Transverse colon (tissue), 4 donors: ENCODE results near the gene PCP4L1. TPM values are rescaled to one million over a fixed set of nuclear protein-coding genes. Genes with fewer than 3 reads are reported as not detected.
"Not testable (repeated sequence)": the region's sequence is repeated elsewhere in the genome, so short reads cannot be mapped to it uniquely, and the experiment has no call there.

Experiments
- DNase-seq: peaks from one replicate; pipeline ENCODE4 v3.0.0-alpha.2; 2019
- H3K27ac ChIP-seq, 4 donors: fragments of 200-600 bp; sonication (generic); 2 replicates each; pipeline ENCODE4 v1.5.1; 2016 to 2018; ENCODE audit warnings: inconsistent platforms in 4 of 4
- H3K27me3 ChIP-seq: fragments of 200-600 bp; sonication (generic); 2 replicates; pipeline ENCODE4 v1.5.1; 2017; ENCODE audit warnings: inconsistent platforms
- H3K36me3 ChIP-seq, 4 donors: fragments of 200-600 bp; sonication (generic); 2 replicates each; pipeline ENCODE4 v1.5.1; 2017 to 2019; ENCODE audit warnings: inconsistent platforms in 4 of 4
- H3K4me1 ChIP-seq, 4 donors: fragments of 200-600 bp; sonication (generic); 2 replicates each; pipeline ENCODE4 v1.5.1; 2017 to 2020; ENCODE audit warnings: inconsistent platforms in 4 of 4
- H3K4me3 ChIP-seq, 4 donors: fragments of 200-600 bp; sonication (generic); 1 replicate in 1 of 4; 2 replicates in 3 of 4; pipeline versions ENCODE4 v1.5.1 to v1.6.1; 2017 to 2019; ENCODE audit warnings: inconsistent platforms in 4 of 4
- H3K9me3 ChIP-seq, 2 donors: fragments of 200-600 bp; sonication (generic); 2 replicates each; pipeline ENCODE4 v1.5.1; 2017 to 2019; ENCODE audit warnings: inconsistent platforms in 2 of 2
- CTCF ChIP-seq, 5 experiments: fragments of 200-600 bp in 3 of 5; fragments of 450-650 bp in 2 of 5; sonication (generic) in 3 of 5; IDR thresholded peaks; 1 replicate in 2 of 5; 2 replicates in 3 of 5; pipeline ENCODE4 v1.5.1; 2016 to 2017; ENCODE audit warnings: antibody characterized with exemption in 5 of 5, inconsistent platforms in 3 of 5, mild to moderate bottlenecking in 2 of 5, moderate library complexity in 1 of 5
- EP300 ChIP-seq: sonication (generic); formaldehyde crosslinking; IDR thresholded peaks from one replicate; pipeline ENCODE4 v1.6.1; 2017; ENCODE audit warnings: antibody characterized with exemption, low read depth
- POLR2A ChIP-seq: fragments of 450-650 bp; IDR thresholded peaks from one replicate; pipeline ENCODE4 v1.6.1; 2016; ENCODE audit warnings: antibody characterized with exemption, mild to moderate bottlenecking, moderate library complexity
- POLR2AphosphoS5 ChIP-seq, 3 donors: sonication (generic); formaldehyde crosslinking; IDR thresholded peaks; one replicate each; pipeline ENCODE4 v1.6.1; 2016; ENCODE audit warnings: antibody characterized with exemption in 3 of 3
- WGBS, 2 donors: methylation state at CpG; one replicate each; pipeline ENCODE4 v1.1.5; 2018; ENCODE audit warnings: low coverage in 1 of 2; 5-methylcytosine and 5-hydroxymethylcytosine counted together
- in situ Hi-C, 4 donors: fragments of 200-750 bp; cut with MboI; loops; one replicate each; pipeline versions ENCODE4 v1.15.0 to v1.15.1; 2017; ENCODE audit warnings: low sequenced_read_pairs in 3 of 4, low pct_ligation_motif_present in 1 of 4, low pct_unique_long_range_greater_than_20kb in 1 of 4
- intact Hi-C: fragments of 100-400 bp; cut with DNase I; formaldehyde crosslinking; loops from one replicate; pipeline ENCODE4 v1.15.1; 2023; ENCODE audit warnings: low total_unique reads
- total RNA-seq, 4 donors: library from RNA; depleted of rRNA; stranded (reverse); fragments of >200 nt; gene quantifications; one replicate each; pipeline ENCODE4 v1.1.0, GENCODE V29; 2016

PCP4L1 gene
- total RNA-seq, 4 donors from 2014 or later = 1.8 to 2.1 TPM; not detected in 2

GRCh38 chr1:161257109-161257508, 1.4 kb upstream of the PCP4L1 start:
- intact Hi-C loops, H3K4me3 ChIP-seq, H3K36me3 ChIP-seq, DNase-seq, in situ Hi-C loops, H3K27ac ChIP-seq: not testable (repeated sequence)
- peaks cover 0 to 18% (median 8%) of the 10 kb centered on the region in 4 donors for H3K4me1 ChIP-seq
- H3K9me3 ChIP-seq = peaks cover 3 to 10% of the 10 kb centered on the region in 2 donors
- H3K27me3 ChIP-seq = peaks cover 48% of the 10 kb centered on the region
- 95% methylated on average over 5 of the region's 5 CpGs; no CpG with 5 or more reads in 1 of the 2 donors for WGBS, 2 donors

DNA sequence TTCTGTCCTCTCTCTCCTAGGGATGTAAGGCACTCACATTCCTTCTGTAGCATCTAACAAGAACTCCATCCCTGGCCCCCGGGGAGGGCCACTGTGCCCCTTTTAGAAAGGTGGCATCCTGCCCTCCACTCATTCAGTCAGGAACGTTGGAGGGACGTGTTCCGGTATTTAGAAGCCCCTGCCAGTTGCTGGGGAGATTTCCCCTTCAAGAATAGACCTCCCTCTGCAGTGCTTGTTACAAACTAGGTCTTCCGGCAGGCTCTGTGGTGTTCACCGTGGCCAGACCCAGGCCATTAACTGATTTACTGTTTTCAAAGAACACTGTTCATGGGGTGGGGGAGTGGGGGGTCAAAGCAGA, 779 bp downstream of the PCP4L1 start:
- Histone ChIP-seq H3K36me3 (no peaks in the 10 kb centered on the region), H3K27me3 (peaks cover 48% of the 10 kb centered on the region), H3K4me1 (peaks cover 0 to 18% (median 8%) of the 10 kb centered on the region in 4 donors), H3K9me3 (peaks cover 3 to 10% of the 10 kb centered on the region in 2 donors), H3K4me3 (peak overlapping the region in 2 of 4 donors; percentile 42 to 69), H3K27ac (no peak overlapping the region)
- no peak for TF ChIP-seq POLR2AphosphoS5 (IDR thresholded peaks at IDR 0.05)
- no peak for TF ChIP-seq CTCF (IDR thresholded peaks at IDR 0.05)
- no peak for TF ChIP-seq POLR2A
- intact Hi-C loops = no loop called here
- in situ Hi-C loops = no loop called here
- no peak for DNase-seq
- WGBS, 2 donors = 49 to 51% methylated on average over 3 to 6 of the region's 6 CpGs

- intact Hi-C loops (no loop called here), in situ Hi-C loops (no loop called here)
- H3K27me3 ChIP-seq = peaks cover 48% of the 10 kb centered on the region
- peaks cover 0 to 18% (median 8%) of the 10 kb centered on the region in 4 donors for H3K4me1 ChIP-seq
- peaks cover 3 to 10% of the 10 kb centered on the region in 2 donors for H3K9me3 ChIP-seq
- TF ChIP-seq EP300 (no peak), POLR2A (no peak), POLR2AphosphoS5 (IDR thresholded peaks at IDR 0.05) (no peak), CTCF (IDR thresholded peaks at IDR 0.05) (no peak)
- H3K36me3 ChIP-seq = no peaks in the 10 kb centered on the region
- no peak for DNase-seq
- no peak overlapping the region for H3K4me3 ChIP-seq
- WGBS, 2 donors = 59% methylated on average over 1 of the region's 1 CpG; no CpG with 5 or more reads in 1 of the 2 donors
- H3K27ac ChIP-seq = no peak overlapping the region
These were observed 1.2 kb downstream of the PCP4L1 start for GRCh38 chr1:161259765-161260164.

DNA sequence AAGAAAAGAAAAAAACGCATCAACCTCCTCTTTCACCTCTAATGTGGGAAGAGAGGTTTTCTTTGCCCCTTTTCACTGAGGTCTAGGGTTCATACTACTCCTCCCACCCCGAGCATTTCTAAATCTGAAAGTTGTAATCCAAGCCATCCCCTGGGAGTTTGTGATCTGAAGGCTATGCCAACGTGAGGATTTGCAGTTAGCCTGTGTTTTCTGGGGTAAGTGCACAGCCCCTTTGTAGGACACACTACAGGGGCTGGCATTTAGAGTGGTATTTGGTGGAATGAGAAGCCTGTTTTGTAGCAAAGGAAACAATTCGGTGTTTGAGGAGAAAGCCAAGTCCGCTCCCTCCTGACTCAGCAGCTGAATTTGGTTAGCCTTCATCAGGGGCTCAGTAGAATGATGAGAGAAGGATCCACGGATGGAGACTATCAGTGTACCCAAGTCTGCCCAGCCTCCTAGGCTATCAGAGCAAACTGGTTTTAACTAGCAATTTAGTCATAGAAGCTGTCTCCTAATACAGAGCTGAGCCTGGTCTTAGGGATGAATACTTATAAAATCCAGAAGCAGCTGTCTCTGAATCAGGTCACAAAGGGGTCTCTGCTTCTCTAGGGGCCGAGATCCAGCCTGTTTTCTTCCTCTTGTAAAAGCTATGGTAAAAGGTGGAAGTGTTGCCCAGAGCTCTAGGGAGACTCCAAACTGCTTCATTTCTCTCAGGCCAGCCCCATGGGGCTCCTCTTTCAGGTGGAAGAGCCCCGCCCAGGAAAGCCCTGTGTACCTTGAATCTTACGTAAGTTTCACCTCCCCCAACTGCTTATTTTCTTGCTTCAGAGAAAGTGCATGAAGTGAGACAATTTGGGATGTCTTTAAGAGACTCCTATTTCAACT, 2.1 kb downstream of the PCP4L1 start:
- Histone ChIP-seq H3K9me3 (peaks cover 3 to 10% of the 10 kb centered on the region in 2 donors), H3K4me3 (no peak overlapping the region), H3K36me3 (no peaks in the 10 kb centered on the region), H3K27me3 (peaks cover 48% of the 10 kb centered on the region), H3K4me1 (peaks cover 0 to 18% (median 8%) of the 10 kb centered on the region in 4 donors), H3K27ac (no peak overlapping the region)
- no peak for TF ChIP-seq EP300
- no peak for TF ChIP-seq POLR2AphosphoS5 (IDR thresholded peaks at IDR 0.05)
- no peak for TF ChIP-seq CTCF (IDR thresholded peaks at IDR 0.05)
- no peak for TF ChIP-seq POLR2A
- DNase-seq = no peak
- in situ Hi-C loops = no loop called here
- intact Hi-C loops = no loop called here
- WGBS, 2 donors = 34 to 35% methylated on average over 3 to 9 of the region's 9 CpGs
